HG02884 (cell line): ENCODE data around the gene SOX8.
"Not testable (repeated sequence)": the region's sequence is repeated elsewhere in the genome, so short reads cannot be mapped to it uniquely, and the experiment has no call there.

ENCODE experiments used
- ATAC-seq: cut with Tn5 transposase; IDR thresholded peaks from one replicate; pipeline ENCODE4 v1.9.1; 2021; ENCODE audit warnings: mild to moderate bottlenecking, moderate library complexity; ENCODE audit not compliant: unreplicated experiment

The SOX8 gene

DNA sequence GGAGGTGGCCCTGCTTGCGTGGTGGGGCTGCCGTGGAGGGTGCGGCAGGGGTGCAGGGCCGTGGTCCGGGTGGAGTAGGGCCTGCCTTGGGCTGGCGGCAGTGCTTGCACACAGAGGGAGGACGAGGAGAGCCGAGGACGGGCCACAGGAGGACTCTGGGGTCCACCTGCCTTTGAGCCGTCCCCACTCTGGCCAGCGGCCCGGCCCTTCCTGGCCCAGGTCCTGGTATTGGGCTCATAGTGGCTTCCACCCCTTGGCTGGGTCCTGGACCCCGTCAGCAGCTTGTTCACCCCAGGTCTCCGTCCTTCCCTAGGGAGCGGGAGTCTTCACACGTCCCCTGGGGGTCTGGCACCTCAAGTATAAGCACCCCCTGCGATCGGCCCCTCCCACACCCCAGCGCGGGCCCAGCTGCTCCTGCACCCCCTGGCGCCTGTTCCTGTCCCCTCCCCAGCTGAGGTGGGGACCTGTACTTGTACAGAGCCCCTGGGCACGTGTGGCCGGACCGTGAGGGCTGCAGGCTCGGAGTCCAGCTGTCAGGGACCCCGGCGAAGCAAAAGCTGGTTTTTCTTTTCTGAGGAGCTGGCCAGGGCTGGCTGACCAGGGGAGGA is 40.1 kb downstream of the SOX8 start:
- no peak for ATAC-seq

DNA sequence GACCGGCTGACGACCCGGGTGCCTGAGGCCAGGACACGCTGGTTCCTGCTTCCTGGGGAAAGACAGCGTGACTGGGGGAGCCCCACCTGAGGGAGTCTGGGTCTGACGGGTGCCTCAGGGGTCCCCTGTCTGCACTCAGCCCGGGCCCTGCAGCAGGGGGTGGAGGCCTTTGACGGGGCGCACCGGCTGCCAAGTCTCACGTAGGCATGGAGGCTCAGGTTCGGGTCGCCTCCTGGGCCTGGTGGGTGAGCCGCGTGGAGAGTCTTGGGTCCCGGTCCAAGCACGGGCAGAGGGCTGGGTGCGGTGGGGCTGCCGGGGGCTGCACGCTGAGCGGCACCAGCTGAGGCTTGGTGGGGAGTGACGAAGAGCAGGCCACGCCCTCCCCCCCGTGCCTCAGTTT is 40.9 kb downstream of the SOX8 start:
- ATAC-seq = no peak

DNA sequence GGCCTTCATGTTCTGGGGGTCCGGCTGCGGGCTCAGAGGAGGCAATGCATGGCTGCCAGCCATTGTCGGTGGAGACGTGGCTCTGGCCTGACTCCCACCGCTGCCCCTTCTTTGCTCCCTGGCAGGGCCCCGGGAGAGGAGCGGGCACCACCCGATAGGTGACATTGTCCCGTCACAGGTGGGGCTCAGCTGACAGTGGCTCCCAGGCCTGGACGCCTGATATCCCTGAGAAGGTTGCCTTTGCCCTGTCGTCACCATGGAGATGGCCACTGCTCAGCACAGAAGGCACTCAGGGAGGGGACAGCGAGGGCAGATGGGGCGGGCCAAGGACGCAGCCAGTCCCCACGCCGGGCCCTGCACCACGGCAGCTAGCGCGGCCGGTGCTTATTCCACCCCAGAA is 42.6 kb downstream of the SOX8 start:
- no peak for ATAC-seq

DNA sequence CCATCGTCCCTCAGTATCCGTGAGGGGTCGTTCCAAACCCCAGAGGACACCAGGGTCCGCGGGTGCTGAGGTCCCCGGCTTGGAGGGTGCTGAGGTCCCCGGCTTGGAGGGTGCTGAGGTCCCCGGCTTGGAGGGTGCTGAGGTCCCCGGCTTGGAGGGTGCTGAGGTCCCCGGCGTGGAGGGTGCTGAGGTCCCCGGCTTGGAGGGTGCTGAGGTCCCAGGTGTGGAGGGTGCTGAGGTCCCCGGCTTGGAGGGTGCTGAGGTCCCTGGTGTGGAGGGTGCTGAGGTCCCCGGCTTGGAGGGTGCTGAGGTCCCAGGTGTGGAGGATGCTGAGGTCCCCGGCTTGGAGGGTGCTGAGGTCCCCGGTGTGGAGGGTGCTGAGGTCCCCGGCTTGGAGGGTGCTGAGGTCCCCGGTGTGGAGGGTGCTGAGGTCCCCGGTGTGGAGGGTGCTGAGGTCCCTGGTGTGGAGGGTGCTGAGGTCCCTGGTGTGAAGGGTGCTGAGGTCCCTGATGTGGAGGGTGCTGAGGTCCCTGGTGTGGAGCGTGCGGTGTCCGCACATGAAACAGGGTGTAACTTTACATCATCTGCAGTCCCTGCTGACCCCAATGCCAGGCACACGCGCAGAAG is 43.7 kb downstream of the SOX8 start:
- ATAC-seq = not testable (repeated sequence)

DNA sequence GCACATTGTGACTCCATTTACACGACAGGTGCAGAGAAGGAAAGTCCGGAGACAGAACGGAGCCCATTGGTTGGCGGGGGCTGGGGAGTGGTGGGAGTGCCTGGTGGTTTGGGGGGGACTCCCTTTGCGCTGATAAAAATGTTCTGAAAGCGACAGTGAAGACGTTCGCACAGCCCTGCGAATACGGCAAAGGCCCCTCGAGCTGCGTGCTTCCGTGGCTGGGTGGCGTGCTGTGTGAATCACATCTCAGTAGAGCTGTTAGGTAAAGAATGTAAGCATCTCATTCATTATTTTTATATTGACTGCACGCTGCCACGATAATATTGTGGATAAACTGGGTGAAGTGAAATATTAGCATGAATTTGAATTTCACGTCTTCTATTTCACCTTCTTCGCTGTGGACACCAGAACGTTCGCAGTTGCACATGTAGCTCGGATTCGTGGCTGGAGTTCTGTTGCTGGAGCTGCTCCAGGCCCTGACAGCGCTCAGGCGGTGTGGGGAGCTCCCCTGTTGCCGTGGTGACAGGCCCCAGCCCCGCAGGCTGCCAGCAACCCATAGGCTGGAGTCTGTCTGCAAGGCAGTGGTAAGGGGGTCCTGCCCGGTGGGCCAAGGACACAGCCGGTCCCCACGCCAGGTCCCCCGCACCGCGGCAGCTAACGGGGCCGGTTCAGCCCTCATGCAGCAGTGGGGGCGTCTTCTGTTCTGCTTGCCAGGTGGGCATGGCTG is 44.6 kb downstream of the SOX8 start:
- no peak for ATAC-seq

DNA sequence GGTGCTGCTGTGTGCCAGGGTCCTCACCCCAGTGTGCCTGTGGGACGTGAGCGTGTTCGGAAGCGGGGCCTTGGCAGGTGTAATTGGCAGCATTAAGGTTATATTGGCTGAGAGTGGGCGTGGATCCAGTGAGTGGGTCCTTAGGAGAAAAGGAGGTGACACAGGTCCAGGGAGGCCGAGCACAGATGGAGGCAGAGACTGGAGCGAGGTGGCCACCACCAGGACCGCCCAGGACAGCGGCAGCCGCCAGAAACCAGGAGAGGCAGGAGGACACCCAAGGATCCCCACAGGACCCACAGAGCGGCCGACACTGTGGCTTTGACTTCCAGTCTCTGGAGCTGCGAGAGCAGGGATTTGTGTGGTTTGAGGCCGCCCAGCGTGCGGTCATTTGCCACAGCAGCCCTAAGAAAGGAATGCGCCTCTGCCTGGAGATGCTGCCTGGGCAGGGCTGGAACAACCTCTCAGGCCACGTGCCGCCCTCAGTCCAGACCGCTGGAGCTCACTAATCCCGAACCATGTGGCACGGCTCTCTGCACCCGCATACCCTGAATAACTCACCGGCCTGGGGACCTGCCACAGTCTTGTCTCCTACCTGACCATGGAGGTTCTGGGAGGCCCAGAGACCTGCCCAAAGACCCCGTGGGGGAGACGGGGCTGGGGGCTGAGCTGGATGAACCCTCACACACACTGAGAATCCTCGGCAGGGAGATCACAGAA is 45.4 kb downstream of the SOX8 start:
- no peak for ATAC-seq

DNA sequence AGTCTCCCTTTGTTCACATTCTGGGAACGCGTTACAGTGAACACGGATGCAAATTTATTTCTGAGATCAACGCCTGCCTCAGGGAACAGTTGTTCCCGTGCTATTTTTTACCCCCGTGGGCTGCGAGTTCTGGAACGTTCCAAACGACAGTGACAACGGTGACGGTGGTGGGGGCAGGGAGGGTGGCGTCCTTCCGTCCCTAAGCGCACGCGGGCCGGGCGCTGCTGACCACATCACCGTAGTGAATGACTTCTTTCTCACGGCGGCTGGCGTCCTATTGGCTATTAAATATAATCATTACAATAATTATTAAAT is 45.9 kb downstream of the SOX8 start:
- ATAC-seq = no peak

DNA sequence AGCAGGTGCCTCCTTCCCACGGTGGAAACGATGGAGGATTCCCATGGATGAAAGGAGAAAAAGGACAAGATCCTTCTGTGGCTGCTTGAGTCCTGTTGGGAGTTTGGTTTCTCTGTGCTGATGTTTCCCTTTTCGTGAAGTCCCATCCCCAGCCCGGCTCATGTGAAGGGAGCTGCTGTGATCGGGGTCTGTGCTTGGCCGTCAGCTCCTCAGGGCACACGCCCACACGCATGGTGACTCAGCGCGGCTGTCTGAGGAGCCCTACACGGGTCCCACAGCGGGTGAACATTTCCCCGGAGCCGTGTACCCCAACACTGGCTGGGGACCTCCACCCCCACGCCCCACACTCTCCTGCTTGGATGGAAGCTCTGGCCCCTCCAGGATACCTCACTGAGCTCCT is 46.5 kb downstream of the SOX8 start:
- ATAC-seq = no peak

DNA sequence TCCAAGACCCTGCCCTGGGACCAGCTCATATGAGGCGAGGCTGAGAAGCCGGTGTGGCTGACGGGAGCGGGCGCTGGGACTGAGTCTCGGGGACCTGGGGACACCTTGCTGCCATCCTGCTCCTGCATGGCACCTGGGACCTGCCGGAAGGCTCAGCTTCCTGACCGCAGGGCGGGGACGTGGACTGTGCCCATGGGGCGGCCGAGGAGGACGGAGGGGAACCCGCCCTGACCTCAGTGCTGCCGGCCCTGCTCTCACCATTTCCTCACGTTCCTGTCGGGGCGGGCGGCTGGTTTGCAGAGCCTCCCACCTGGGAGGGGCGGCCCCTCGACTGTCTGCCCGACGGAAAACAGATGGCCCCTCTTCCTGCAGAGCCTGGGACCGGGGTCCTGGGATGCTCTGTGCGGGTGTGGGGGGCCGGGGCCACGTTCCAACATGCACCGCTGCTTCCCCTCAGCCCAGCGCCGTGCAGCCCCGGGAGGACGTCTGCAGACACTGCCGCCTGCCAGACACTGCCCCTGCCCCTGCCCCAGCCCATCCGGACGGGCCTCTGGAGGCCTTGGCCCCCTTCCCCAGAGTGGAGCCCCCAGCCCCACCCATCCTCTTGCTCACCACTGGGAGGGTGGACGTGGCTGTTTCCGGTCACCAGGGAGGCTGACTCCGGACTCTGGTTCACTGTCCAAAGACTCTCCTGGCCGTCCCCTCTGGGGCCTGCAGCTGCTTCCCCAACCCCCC is 47.1 kb downstream of the SOX8 start:
- no peak for ATAC-seq

DNA sequence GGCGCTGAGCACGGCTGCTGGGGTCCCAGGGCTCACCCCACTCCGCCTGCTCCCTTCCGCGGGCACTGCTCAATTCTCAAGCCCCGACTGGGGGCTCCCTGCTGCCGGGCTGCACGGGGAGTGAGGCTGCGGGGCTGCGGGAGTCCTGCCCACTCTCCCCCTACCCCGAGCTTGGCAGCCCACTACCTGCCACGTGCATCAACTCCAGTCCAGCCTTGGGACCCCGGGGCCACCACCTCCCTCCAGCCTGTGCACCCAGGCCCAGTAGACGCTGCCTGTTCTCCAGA is 47.6 kb downstream of the SOX8 start:
- no peak for ATAC-seq

DNA sequence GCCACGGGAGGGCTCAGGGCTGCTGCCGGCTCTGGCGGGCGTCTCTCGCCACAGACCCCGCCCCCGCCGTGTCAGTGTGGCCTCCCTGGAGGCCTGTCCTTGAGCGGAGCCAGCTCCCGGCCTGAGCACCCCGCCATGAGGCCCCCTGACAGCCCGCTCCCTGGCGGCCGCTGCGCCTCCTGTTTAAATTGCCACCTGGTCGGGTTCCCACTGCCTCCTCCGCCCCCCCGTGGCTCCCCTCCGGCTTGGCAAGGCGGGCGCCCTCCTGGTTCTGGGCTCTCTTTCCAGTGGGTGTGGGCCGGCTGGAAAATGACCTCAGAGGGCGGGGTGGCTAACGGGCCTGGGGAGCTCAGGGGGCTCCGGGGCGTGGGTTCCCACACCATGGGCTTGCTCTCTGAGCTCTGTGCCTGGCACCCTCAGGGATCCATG is 48.9 kb downstream of the SOX8 start:
- ATAC-seq = no peak

DNA sequence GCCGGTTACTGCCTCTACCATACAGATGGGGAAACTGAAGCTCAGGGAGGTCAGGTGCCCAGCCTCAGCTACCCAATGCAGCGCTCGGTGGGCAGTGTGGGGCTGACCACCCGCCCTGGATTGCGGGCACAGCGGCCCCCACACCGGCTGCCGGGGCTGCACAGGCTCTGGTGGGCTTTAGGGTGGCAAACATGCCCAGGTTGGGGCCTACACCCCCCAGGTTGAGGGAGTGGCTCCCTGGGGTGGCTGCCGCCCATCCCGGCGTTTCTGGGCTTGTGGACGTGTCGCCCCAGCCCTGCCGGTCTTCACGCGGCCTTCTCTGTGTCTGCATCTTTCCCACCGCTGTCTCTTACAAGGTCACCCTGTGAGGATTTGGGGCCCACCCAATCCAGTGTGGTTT is 50.1 kb downstream of the SOX8 start:
- ATAC-seq = no peak

DNA sequence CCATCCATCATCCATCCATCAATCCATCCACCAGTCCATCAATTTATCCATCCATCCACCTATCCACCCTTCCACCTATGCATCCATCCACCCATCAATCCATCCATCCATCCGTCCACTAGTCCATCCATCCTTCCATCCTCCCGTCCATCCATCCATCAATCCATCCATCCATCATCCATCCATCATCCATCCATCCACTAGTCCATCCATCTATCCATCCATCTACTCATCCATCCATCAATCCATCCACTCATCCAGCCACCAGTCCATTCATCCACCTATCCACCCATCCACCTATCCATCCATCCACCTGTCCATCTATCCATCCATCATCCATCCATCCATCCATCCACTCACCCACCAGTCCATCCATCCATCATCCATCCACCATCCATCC is 51.0 kb downstream of the SOX8 start:
- no peak for ATAC-seq

DNA sequence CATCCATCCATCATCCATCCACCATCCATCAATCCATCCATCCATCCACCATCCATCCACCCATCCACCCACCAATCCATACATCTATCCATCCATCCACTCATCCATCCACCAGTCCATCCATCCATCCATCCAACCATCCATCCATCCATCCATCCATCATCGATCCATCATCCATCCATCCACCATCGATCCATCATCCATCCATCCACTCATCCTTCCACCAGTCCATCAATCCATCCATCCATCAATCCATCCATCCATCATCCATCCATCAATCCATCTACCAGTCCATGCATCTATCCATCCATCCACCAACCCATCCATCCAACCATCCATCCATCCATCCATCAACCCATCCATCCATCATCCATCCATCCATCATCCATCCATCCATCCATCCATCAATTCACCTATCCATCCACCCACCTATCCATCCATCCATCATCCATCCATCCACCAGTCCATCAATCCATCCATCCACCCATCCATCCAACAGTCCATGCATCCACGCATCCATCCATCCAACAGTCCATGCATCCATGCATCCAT is 51.6 kb downstream of the SOX8 start:
- no peak for ATAC-seq

DNA sequence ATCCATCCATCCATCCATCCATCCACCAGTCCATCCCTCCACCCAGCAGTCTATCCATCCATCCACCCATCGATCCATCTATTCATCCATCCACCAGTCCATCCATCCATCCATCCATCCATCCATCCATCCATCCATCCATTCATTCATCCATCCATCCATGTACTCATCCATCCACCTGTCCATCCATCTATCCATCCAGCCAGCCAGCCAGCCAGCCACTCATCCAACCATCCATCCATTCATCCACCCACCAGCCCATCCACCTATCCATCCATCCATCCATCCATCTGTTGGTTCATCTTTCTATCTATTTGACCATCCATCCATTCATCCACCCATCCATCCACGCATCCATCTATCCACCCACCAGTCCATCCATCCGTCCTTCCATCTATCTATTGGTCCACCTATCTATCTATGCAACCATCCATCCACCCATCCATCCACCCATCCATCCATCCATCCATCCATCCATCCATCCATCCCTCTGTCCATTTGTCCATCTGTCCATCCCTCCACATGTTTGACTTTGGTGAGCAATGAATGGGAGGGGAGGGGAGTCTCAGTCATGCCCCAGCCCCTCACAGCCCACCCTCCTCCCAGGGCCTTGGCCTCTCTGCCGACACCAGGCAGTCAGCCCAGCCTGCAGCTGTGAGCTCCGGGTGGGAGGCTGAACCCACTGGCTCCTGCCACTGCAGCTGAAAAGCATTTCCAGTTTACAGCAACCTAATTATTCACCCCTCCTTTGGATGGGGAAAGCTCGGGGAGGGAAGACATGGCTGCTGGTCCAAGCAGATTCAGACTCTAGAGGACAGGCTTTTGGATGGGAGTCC is 52.9 kb downstream of the SOX8 start:
- no peak for ATAC-seq

DNA sequence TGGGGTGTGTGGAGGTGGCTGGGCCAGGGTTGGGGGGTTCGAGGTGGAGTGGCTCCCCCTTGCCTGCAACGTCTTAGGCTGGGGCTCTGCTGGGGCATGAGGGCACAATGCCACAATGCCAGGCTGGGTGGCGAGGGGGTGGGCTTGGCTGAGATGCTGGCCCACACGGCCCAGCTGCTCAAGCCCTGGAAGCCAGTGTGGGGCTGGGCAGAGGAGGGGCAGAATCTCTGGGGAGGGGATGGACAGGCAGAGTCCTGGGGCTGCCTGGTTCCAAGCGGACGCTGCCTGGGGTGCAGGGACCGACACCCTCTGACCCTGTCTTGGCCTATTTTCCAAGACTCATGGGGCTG is 53.5 kb downstream of the SOX8 start:
- no peak for ATAC-seq

DNA sequence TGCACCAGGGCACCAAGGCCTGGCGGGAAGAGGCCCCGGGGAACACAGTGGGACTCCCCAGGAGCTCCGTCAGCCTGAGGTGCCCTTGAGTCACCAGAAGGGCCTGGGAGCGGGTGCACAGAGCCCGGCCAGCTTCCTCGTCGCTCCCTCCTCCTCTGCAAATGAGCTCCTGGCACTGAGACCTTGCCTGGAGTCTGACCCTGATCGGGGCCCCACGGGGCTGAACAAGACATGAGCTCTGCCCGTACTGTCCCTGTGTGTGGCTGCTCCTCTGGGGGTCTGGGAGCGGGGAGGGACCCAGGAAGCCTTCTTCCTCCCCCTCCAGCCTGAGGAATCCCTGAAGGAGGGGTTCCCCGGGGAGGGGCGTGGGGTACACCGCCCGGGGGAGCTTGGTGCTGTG is 54.6 kb downstream of the SOX8 start:
- no peak for ATAC-seq
